ENCODE data around the gene TLE2. TPM values are rescaled to one million over a fixed set of nuclear protein-coding genes. Genes with fewer than 3 reads are reported as not detected.
"Not testable (repeated sequence)": the region's sequence is repeated elsewhere in the genome, so short reads cannot be mapped to it uniquely, and the experiment has no call there.

Gene TLE2
- total RNA-seq, 1 donor from 2014 or later = 48.0 TPM

- intact Hi-C loops (cut with DNase I) = loop anchor here (1.0 to 5.0 kb wide), 2 partner anchors 60 to 86 kb away; partner anchors contain the start of gene TLE5
- DNase-seq (ENCODE audit: low spot score) = no peak
Measured at GRCh38 chr19:2976609-2977000, 52.5 kb downstream of the TLE2 start.

GRCh38 chr19:2974342-2975041 is 54.6 kb downstream of the TLE2 start:
- DNase-seq (ENCODE audit: low spot score) = no peak

DNA sequence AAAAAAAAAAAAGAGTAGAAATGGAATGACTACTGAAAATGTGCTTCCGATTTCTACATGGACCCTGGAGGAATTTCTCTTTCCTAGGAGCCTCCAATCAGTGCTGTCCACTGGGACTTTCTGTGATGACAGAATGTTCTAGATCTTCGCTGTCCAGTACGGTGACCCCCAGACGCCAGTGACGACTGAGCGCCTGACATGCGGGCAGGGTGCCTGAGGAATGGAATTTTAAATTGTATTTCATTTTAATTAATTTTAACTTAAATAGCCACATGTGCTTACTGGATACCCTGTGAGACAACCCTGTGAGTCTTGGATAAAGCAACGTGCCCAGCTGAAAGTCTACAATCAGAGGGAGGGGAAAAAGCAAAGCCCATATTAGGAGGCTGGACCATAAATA is 55.9 kb downstream of the TLE2 start:
- no peak for DNase-seq (ENCODE audit: low spot score)
- intact Hi-C loops (cut with DNase I) = no loop called here

More at GRCh38 chr19:2974342-2975041, 54.6 kb downstream of the TLE2 start:
- intact Hi-C loops (cut with DNase I) = loop anchor here (5.0 kb wide), 1 partner anchor 88 kb away; the partner anchor contains the start of gene TLE5

- intact Hi-C loops (cut with DNase I) = no loop called here
- no peak for DNase-seq (ENCODE audit: low spot score)
Measured at GRCh38 chr19:2970201-2970835, 58.8 kb downstream of the TLE2 start.

DNA sequence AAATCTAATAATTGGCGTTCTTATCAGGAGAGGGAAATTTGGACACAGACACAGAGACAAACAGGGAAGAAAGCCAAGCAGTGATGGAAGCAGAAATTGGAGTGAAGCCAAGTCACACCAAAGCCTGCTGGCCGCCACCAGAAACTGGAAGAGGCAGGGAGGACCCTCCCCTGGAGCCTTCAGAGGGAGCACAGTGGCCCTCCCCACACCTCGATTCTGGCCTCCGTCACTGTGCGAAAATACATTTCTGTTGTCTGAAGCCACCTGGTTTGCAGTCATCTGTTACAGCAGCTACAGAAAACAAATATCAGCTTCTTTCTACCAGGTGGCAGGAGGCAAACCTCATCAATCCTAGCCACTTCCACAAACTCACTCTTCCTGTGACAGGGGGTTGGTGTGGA is 60.0 kb downstream of the TLE2 start:
- DNase-seq (ENCODE audit: low spot score) = no peak
- intact Hi-C loops (cut with DNase I) = no loop called here

GRCh38 chr19:2967972-2968371 is 61.1 kb downstream of the TLE2 start:
- intact Hi-C loops (cut with DNase I) = no loop called here

DNA sequence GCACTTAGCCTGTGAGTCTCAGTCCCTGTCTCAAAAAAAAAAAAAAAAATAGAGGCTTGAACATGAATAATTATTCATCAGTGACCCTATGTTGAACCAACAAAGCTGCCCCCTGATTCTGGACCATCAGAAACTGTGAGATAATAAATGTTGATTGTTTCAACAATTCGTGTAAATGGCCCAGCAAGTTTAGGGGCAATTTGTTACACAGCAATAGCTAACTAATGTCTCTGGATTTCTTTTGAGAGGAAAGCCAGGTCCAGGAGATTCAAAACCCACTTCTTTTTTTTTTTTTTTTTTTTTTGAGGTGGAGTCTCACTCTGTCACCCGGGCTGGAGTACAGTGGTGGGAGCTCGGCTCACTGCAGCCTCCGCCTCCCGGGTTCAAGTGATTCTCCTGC is 64.2 kb downstream of the TLE2 start:
- intact Hi-C loops (cut with DNase I) = loop anchor here (5.0 kb wide), 1 partner anchor 197 kb away; no protein-coding TSS in a partner anchor
- no peak for DNase-seq (ENCODE audit: low spot score)

More at GRCh38 chr19:2967972-2968371, 61.1 kb downstream of the TLE2 start:
- no peak for DNase-seq (ENCODE audit: low spot score)

DNA sequence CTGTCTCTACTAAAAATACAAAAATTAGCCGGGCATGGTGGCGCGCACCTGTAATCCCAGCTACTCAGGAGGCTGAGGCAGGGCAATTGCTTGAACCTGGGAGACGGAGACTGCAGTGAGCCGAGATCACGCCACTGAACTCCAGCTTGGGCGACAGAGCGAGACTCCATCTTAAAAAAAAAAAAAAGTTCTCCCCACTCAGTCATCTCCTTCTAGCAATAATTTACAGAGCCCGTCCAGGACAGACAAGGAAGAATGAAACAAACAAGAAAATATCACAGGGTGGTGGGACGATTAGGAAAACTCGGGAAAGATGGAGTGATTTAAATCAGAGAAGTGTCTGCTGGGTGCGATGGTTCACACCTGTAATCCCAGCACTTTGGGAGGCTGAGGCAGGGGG is 65.4 kb downstream of the TLE2 start:
- intact Hi-C loops (cut with DNase I) = loop anchor here (5.0 kb wide), 1 partner anchor 199 kb away; no protein-coding TSS in a partner anchor
- not testable (repeated sequence) for DNase-seq (ENCODE audit: low spot score)

DNA sequence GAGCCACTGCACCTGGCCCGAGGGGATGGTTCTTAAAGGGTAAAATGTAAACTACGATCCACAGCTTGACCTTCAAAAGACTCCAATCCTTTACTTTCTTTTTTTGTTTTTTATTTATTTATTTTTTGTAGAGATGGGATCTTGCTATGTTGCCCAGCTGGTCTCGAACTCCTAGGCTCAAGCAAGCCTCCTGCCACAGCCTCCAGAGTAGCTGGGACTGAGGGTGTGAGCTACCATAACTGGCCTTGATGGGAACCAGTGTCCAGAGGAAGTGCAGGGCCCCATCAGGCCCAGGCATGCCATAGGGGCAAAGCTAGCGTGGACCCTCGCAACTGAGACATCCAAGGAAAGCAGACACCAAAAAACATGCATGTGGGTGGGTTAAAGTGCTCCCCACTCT is 66.0 kb downstream of the TLE2 start:
- intact Hi-C loops (cut with DNase I) = loop anchor here (5.0 kb wide), 1 partner anchor 199 kb away; no protein-coding TSS in a partner anchor
- DNase-seq (ENCODE audit: low spot score) = no peak

GRCh38 chr19:2962018-2962670 is 66.9 kb downstream of the TLE2 start:
- DNase-seq (ENCODE audit: low spot score) = no peak
- intact Hi-C loops (cut with DNase I) = loop anchor here (5.0 kb wide), 1 partner anchor 200 kb away; no protein-coding TSS in a partner anchor

GRCh38 chr19:2960120-2960519 is 69.0 kb downstream of the TLE2 start:
- intact Hi-C loops (cut with DNase I) = loop anchor here (5.0 kb wide), 1 partner anchor 202 kb away; no protein-coding TSS in a partner anchor
- DNase-seq (ENCODE audit: low spot score) = no peak

DNA sequence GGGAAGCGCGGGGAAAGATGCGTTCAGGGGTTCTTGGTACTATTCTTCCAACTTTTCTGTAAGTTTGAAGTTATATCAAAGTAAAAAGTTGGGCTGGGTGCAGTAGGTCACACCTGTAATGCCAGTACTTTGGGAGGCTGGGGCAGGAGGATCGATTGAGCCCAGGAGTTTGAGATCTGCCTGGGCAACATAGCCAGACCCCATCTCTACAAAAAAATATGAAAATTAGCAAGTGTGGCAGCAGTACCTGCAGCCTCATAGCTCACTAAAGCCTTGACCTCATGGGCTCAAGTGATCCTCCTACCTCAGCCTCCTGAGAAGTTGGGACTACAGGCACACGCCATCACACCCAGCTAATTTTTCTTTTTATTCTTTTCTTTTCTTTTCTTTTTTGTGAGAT is 71.9 kb downstream of the TLE2 start:
- intact Hi-C loops (cut with DNase I) = loop anchor here (5.0 kb wide), 1 partner anchor 150 kb away; no protein-coding TSS in a partner anchor
- no peak for DNase-seq (ENCODE audit: low spot score)

DNA sequence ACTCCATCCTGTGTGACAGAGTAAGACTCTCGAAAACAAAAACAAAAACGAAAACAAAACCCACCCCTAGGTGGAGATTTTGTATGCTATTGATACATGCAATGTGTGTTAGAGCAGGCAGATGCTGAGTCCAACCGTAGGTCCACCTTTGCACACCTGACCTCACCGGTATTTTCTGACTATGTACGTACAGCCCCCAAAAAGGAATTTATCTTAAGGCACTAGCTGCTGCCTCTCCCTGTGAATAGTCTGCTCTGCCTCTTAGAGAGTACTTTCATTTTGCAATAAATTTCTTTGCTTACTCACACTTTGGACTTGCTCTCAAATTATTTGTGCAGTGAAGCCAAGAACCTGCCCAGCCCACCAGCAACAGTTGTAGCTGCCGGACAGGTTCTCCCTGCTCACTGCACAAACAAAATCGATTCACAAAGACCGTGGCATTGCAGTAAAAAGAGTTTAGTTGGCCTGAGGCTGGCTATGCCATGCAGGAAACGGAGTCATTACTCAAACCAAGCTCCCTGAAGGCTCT is 76.1 kb downstream of the TLE2 start:
- intact Hi-C loops (cut with DNase I) = no loop called here
- DNase-seq (ENCODE audit: low spot score) = no peak

DNA sequence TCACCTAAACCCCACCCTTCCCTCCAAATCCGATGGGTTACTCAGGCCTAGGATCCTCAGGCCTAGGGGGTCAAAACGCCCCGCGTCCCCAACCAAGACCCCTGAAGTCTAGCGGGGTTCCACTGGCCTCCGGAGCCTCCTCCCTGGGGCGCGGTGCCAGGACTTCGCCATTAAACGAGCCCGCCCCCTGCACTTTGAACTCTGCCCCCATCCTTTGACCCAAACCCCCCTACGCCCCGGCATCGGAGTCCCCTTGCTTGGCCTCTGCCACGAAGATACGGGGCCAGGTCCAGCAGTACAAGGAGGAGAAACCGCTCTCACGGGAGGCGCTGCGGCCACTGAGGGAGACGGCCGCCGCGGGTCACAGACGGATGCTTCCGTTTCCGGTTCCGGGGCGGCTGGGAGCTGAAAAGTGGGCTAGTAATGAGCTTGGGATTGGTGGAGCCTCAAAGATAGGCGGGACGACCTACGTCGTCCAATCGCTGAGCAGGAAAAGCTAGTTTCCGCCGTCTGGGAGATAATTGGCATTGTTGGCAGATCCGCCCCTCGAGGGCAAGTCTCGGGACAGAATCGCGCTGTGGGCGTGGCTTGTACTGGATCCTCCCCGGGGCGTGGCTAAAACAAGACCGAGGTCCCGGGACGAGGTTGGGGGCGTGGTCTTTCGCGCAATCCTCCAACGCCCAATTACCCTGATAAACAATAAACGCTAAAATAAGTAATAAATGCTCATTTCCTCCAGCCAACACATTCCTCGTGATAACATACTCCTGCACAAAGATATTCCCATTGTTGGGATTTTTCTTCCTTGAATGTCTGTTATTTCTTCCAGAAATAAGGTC is 78.6 kb downstream of the TLE2 start:
- intact Hi-C loops (cut with DNase I) = no loop called here
- peak; percentile 100 for DNase-seq (ENCODE audit: low spot score)

DNA sequence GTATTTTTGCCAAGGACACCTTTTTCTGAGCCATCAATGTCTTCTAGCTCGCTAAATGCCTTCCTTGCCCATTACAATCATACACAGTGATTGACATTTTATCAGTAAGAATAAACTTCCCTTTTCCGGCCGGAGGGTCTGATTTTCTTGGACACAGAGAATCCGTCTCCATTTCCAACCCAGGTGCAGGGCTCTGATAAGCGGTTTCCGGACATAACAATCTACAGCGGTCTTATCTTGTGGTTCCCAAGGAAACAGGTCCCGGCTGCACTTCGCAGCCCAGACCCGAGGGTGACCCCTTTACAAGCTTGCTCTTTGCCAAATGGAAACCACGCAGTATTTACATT is 79.2 kb downstream of the TLE2 start:
- DNase-seq (ENCODE audit: low spot score) = peak; percentile 84
- intact Hi-C loops (cut with DNase I) = no loop called here
